GM12878 (cell line): ENCODE results near the gene RPL27A. TPM values are rescaled to one million over a fixed set of nuclear protein-coding genes. Genes with fewer than 3 reads are reported as not detected.

ENCODE experiments used
- CEBPZ ChIP-seq: fragments of 150-350 bp; IDR thresholded peaks from 2 replicates; pipeline ENCODE4 v1.6.1; 2016; ENCODE audit warnings: low read depth, low read length
- EED ChIP-seq: sonication (generic); IDR thresholded peaks from 2 replicates; pipeline ENCODE4 v1.6.1; 2016; ENCODE audit warnings: antibody characterized with exemption, low read depth
- EGR1 ChIP-seq, 2 experiments: IDR thresholded peaks; 1 replicate in 1 of 2; 2 replicates in 1 of 2; pipeline ENCODE4 v1.6.1; 2011 to 2012; ENCODE audit warnings: low read depth in 2 of 2, low read length in 2 of 2, borderline replicate concordance in 1 of 2, mild to moderate bottlenecking in 1 of 2, moderate library complexity in 1 of 2
- EZH2 ChIP-seq: IDR thresholded peaks from 2 replicates; pipeline ENCODE4 v1.6.1; 2012; ENCODE audit warnings: low read depth, mild to moderate bottlenecking, control low read depth, inconsistent platforms, low read length, borderline replicate concordance; ENCODE audit not compliant: control insufficient read depth
- FOS ChIP-seq: IDR thresholded peaks from 3 replicates; pipeline ENCODE4 v1.6.1; 2011; ENCODE audit warnings: borderline replicate concordance; ENCODE audit not compliant: insufficient read length; ENCODE audit errors: extremely low read depth
- HCFC1 ChIP-seq: fragments of 150-350 bp; IDR thresholded peaks from 2 replicates; pipeline ENCODE4 v1.6.1; 2014; ENCODE audit warnings: low read length
- IRF4 ChIP-seq: IDR thresholded peaks from 2 replicates; pipeline ENCODE4 v1.6.1; 2011; ENCODE audit warnings: low read depth, low read length
- JUND ChIP-seq: IDR thresholded peaks from 2 replicates; pipeline ENCODE4 v1.6.1; 2012; ENCODE audit warnings: low read depth, mild to moderate bottlenecking, low read length, improper control_type of control experiment, moderate library complexity
- LARP7 ChIP-seq: fragments of 450-650 bp; IDR thresholded peaks from 2 replicates; pipeline ENCODE4 v1.6.1; 2017; ENCODE audit warnings: mild to moderate bottlenecking
- MAX ChIP-seq: IDR thresholded peaks from 2 replicates; pipeline ENCODE4 v1.6.1; 2012; ENCODE audit warnings: low read depth, low read length, improper control_type of control experiment
- MLLT1 ChIP-seq: fragments of 450-650 bp; IDR thresholded peaks from 2 replicates; pipeline ENCODE4 v1.6.1; 2016; ENCODE audit warnings: mild to moderate bottlenecking
- NFXL1 ChIP-seq: fragments of 450-650 bp; IDR thresholded peaks from 2 replicates; pipeline ENCODE4 v1.6.1; 2017; ENCODE audit warnings: antibody characterized with exemption, mild to moderate bottlenecking, borderline replicate concordance
- POLR2AphosphoS2 ChIP-seq: IDR thresholded peaks from 2 replicates; pipeline ENCODE4 v1.6.1; 2011; ENCODE audit warnings: low read depth, mild to moderate bottlenecking, low read length, improper control_type of control experiment, moderate library complexity
- RAD21 ChIP-seq: IDR thresholded peaks from 2 replicates; pipeline ENCODE4 v1.6.1; 2011; ENCODE audit warnings: mild to moderate bottlenecking, low read depth, low read length, moderate library complexity; ENCODE audit not compliant: insufficient read depth
- SMC3 ChIP-seq: IDR thresholded peaks from 2 replicates; pipeline ENCODE4 v1.6.1; 2011; ENCODE audit warnings: low read length, improper control_type of control experiment, borderline replicate concordance
- SREBF1 ChIP-seq: IDR thresholded peaks from 2 replicates; pipeline ENCODE4 v1.6.1; 2012; ENCODE audit warnings: mild to moderate bottlenecking, low read length
- STAT3 ChIP-seq: IDR thresholded peaks from 2 replicates; pipeline ENCODE4 v1.6.1; 2011; ENCODE audit warnings: low read depth, low read length, improper control_type of control experiment
- SUPT20H ChIP-seq: IDR thresholded peaks from 2 replicates; pipeline ENCODE4 v1.6.1; 2011; ENCODE audit warnings: low read depth, mild to moderate bottlenecking, low read length, moderate library complexity, borderline replicate concordance; ENCODE audit not compliant: control insufficient read depth
- TARDBP ChIP-seq: IDR thresholded peaks from 2 replicates; pipeline ENCODE4 v1.6.1; 2016; ENCODE audit warnings: borderline replicate concordance
- WRNIP1 ChIP-seq: IDR thresholded peaks from 2 replicates; pipeline ENCODE4 v1.6.1; 2011; ENCODE audit warnings: low read depth, low read length, improper control_type of control experiment, borderline replicate concordance
- ZNF384 ChIP-seq: IDR thresholded peaks from 2 replicates; pipeline ENCODE4 v1.6.1; 2012; ENCODE audit warnings: low read depth, mild to moderate bottlenecking, low read length, improper control_type of control experiment, borderline replicate concordance
- ZNF622 ChIP-seq: fragments of 450-650 bp; IDR thresholded peaks from 2 replicates; pipeline ENCODE4 v1.6.1; 2017; ENCODE audit warnings: mild to moderate bottlenecking, inconsistent platforms
- polyA plus RNA-seq, 11 experiments: library from polyadenylated mRNA; depleted of rRNA in 4 of 11; unstranded in 6 of 11; stranded (reverse) in 5 of 11; fragments of >200 nt; fragmentation: Nextera tagmentation in 4 of 11; fragmentation: Illumina TruSeq in 1 of 11; extraction: Ambion mirVana in 4 of 11; extraction: Trizol in 1 of 11; gene quantifications; 1 replicate in 1 of 11; 2 replicates in 10 of 11; pipeline versions ENCODE4 v1.2.1 to v1.2.3, GENCODE V29; 2011 to 2016; ENCODE audit warnings: inconsistent platforms in 2 of 11, missing spikeins in 2 of 11, low read depth in 1 of 11
- total RNA-seq, 4 experiments: library from RNA; depleted of rRNA in 3 of 4; stranded (reverse); fragments of >200 nt in 3 of 4; fragmentation: Illumina TruSeq in 1 of 4; extraction: Trizol in 1 of 4; gene quantifications; 2 replicates each; pipeline versions ENCODE4 v1.2.1 to v1.2.3, GENCODE V29; 2013 to 2021

The RPL27A gene
- total and polyA plus RNA-seq, 10 of the 15 experiments (the other 5 are each of a cell fraction or from before 2014, with no cell fraction given), result 978 to 4,776 (median 1,959) TPM

GRCh38 chr11:8688414-8689362 lies 6.1 kb downstream of the RPL27A start (continued):
- TF ChIP-seq MLLT1 (no peak), STAT3 (no peak), CEBPZ (no peak), POLR2AphosphoS2 (peak; percentile 97), EGR1 (IDR thresholded peaks at IDR 0.05; ENCODE audit: borderline replicate concordance in 1 of 2, low read depth in 2 of 2, low read length in 2 of 2) (peak; percentile 56 to 91), WRNIP1 (no peak), JUND (no peak), FOS (no peak), MAX (peak; percentile 75), ZNF622 (no peak), SREBF1 (no peak), HCFC1 (peak; percentile 73), EZH2 (no peak), SMC3 (peak; percentile 19; the same call in 1 of the 2 replicates), EED (no peak), IRF4 (peak; percentile 34; the same call in 1 of the 2 replicates), ZNF384 (no peak), RAD21 (peak; percentile 7; the same call in 1 of the 2 replicates), SUPT20H (no peak), NFXL1 (no peak), TARDBP (no peak; the same call in 1 of the 2 replicates), LARP7 (peak; percentile 66)
